Erythroblast (primary cell): Measurements from ENCODE around the gene APOL4.

ENCODE experiments used
- GATA1 ChIP-seq: IDR thresholded peaks from 2 replicates; pipeline ENCODE4 v1.6.1; 2011; ENCODE audit warnings: low read depth, mild to moderate bottlenecking, control low read depth, low read length, moderate library complexity
- POLR2A ChIP-seq: IDR thresholded peaks from 2 replicates; pipeline ENCODE4 v1.6.1; 2011; ENCODE audit warnings: mild to moderate bottlenecking, low read length

- TF ChIP-seq POLR2A (no peak), GATA1 (no peak)
Measured at GRCh38 chr22:36235585-36235984, 34.0 kb upstream of the APOL4 start.
